Left lung (tissue), 10 donors: ENCODE results near the gene CHRNB4. TPM values are rescaled to one million over a fixed set of nuclear protein-coding genes. Genes with fewer than 3 reads are reported as not detected.

Source experiments
- ATAC-seq: fragments of 200-7000 bp; cut with Tn5 transposase; one replicate; pipeline ENCODE4 v1.9.1; 2020; ENCODE audit warnings: moderate library complexity
- DNase-seq, 4 donors: peaks; one replicate each; pipeline ENCODE4 v3.0.0-alpha.2; 2013 to 2020
- H3K27ac ChIP-seq, 2 donors: fragments of 200-600 bp; sonication (generic) in 1 of 2; one replicate each; pipeline versions ENCODE4 v1.5.0 to v1.8.0; 2020 to 2021
- H3K27me3 ChIP-seq, 2 donors: fragments of 200-600 bp; sonication (generic) in 1 of 2; one replicate each; pipeline versions ENCODE4 v1.5.0 to v1.8.0; 2020 to 2021
- H3K36me3 ChIP-seq, 2 donors: fragments of 200-600 bp; sonication (generic) in 1 of 2; one replicate each; pipeline versions ENCODE4 v1.5.0 to v1.8.0; 2020 to 2021
- H3K4me1 ChIP-seq, 2 donors: fragments of 200-600 bp; one replicate each; pipeline ENCODE4 v1.8.0; 2021
- H3K4me3 ChIP-seq, 2 donors: fragments of 200-600 bp; sonication (generic) in 1 of 2; one replicate each; pipeline versions ENCODE4 v1.5.0 to v1.8.0; 2020 to 2021; ENCODE audit warnings: mild to moderate bottlenecking in 1 of 2
- H3K9me3 ChIP-seq, 2 donors: fragments of 200-600 bp; sonication (generic) in 1 of 2; one replicate each; pipeline versions ENCODE4 v1.5.0 to v1.8.0; 2020 to 2021
- CTCF ChIP-seq, 2 donors: fragments of 200-600 bp; sonication (generic) in 1 of 2; IDR thresholded peaks; one replicate each; pipeline versions ENCODE4 v1.5.0 to v1.8.0; 2021; ENCODE audit warnings: antibody characterized with exemption in 2 of 2
- intact Hi-C, 2 donors: fragments of 100-400 bp; cut with DNase I; formaldehyde crosslinking; loops; one replicate each; pipeline versions ENCODE4 v1.11.2 to v1.14.2; 2022
- polyA plus RNA-seq, 6 donors: library from polyadenylated mRNA; unstranded; fragments of 120-200 nt; gene quantifications; one replicate each; pipeline ENCODE4 v1.2.1, GENCODE V29; 2013; ENCODE audit not compliant: insufficient read length in 6 of 6
- total RNA-seq, 2 donors: library from RNA; stranded (reverse); fragmentation: NEBNext Ultra II Directional; extraction: Animal tissue kit (Norgen Biotek cat#: 25700); gene quantifications; one replicate each; pipeline ENCODE4 v1.2.1, GENCODE V29; 2021
- donor health status: DM: no; HTN: yes; CAD: no.
- donor health status: DM: no; HTN: no; CAD: no.

The CHRNB4 gene
- total and polyA plus RNA-seq, 8 donors: 0.24 to 0.40 (median 0.30) TPM; not detected in 2

GRCh38 chr15:78618064-78618463, 22.9 kb downstream of the CHRNB4 start:
- DNase-seq (no peak), ATAC-seq (no peak)
- peaks cover 0 to 15% of the 10 kb centered on the region in 2 donors for H3K4me1 ChIP-seq
- no peak overlapping the region for H3K4me3 ChIP-seq
- H3K9me3 ChIP-seq: no peaks in the 10 kb centered on the region
- no peak overlapping the region for H3K27ac ChIP-seq
- no peak for TF ChIP-seq CTCF (IDR thresholded peaks at IDR 0.05)
- intact Hi-C loops: no loop called here
- H3K36me3 ChIP-seq: no peaks in the 10 kb centered on the region
- peaks cover 44 to 47% of the 10 kb centered on the region in 2 donors for H3K27me3 ChIP-seq

- DNase-seq (no peak), ATAC-seq (no peak)
- Histone ChIP-seq H3K4me3 (no peak overlapping the region), H3K36me3 (no peaks in the 10 kb centered on the region), H3K9me3 (no peaks in the 10 kb centered on the region), H3K4me1 (peaks cover 0 to 15% of the 10 kb centered on the region in 2 donors), H3K27me3 (peaks cover 40 to 42% of the 10 kb centered on the region in 2 donors), H3K27ac (no peak overlapping the region)
- intact Hi-C loops: no loop called here
- no peak for TF ChIP-seq CTCF (IDR thresholded peaks at IDR 0.05)
These were observed 23.5 kb downstream of the CHRNB4 start for GRCh38 chr15:78617516-78617915.

GRCh38 chr15:78617076-78617475, 23.9 kb downstream of the CHRNB4 start:
- ATAC-seq (no peak), DNase-seq (no peak)
- Histone ChIP-seq H3K4me1 (peaks cover 0 to 15% of the 10 kb centered on the region in 2 donors), H3K27me3 (peaks cover 36 to 38% of the 10 kb centered on the region in 2 donors), H3K36me3 (no peaks in the 10 kb centered on the region), H3K9me3 (no peaks in the 10 kb centered on the region), H3K27ac (no peak overlapping the region), H3K4me3 (no peak overlapping the region)
- intact Hi-C loops: no loop called here
- no peak for TF ChIP-seq CTCF (IDR thresholded peaks at IDR 0.05)

- Histone ChIP-seq H3K27ac (no peak overlapping the region), H3K4me1 (peaks cover 0 to 15% of the 10 kb centered on the region in 2 donors), H3K4me3 (no peak overlapping the region), H3K36me3 (no peaks in the 10 kb centered on the region), H3K9me3 (no peaks in the 10 kb centered on the region), H3K27me3 (peaks cover 30 to 32% of the 10 kb centered on the region in 2 donors)
- intact Hi-C loops: no loop called here
- TF ChIP-seq CTCF (IDR thresholded peaks at IDR 0.05): no peak
- ATAC-seq: no peak
- DNase-seq: no peak
These were observed 24.5 kb downstream of the CHRNB4 start for GRCh38 chr15:78616506-78616905.

GRCh38 chr15:78615151-78615589, 25.8 kb downstream of the CHRNB4 start:
- DNase-seq (no peak), ATAC-seq (no peak)
- no peak for TF ChIP-seq CTCF (IDR thresholded peaks at IDR 0.05)
- Histone ChIP-seq H3K27ac (no peak overlapping the region), H3K36me3 (no peaks in the 10 kb centered on the region), H3K27me3 (peaks cover 17 to 18% of the 10 kb centered on the region in 2 donors), H3K4me1 (peaks cover 0 to 5% of the 10 kb centered on the region in 2 donors), H3K4me3 (no peak overlapping the region), H3K9me3 (no peaks in the 10 kb centered on the region)
- intact Hi-C loops: no loop called here
